ENCODE results near the gene PSMF1. TPM values are rescaled to one million over a fixed set of nuclear protein-coding genes. Genes with fewer than 3 reads are reported as not detected.

Gene PSMF1
- total RNA-seq, 1 donor from 2014 or later: 46.8 TPM

- DNase-seq (ENCODE audit: low spot score in 2 of 2): no peak
- Histone ChIP-seq H3K4me3 (no peak overlapping the region), H3K36me3 (no peaks in the 10 kb centered on the region), H3K27ac (no peak overlapping the region), H3K27me3 (no peaks in the 10 kb centered on the region), H3K4me1 (no peaks in the 10 kb centered on the region), H3K9me3 (peaks cover 4 to 30% of the 10 kb centered on the region in 2 donors)
- no peak for TF ChIP-seq CTCF (IDR thresholded peaks at IDR 0.05)
- intact Hi-C loops (cut with DNase I): no loop called here
Observed at GRCh38 chr20:1102016-1102415, 16.4 kb upstream of the PSMF1 start.

GRCh38 chr20:1103751-1104150 is 14.7 kb upstream of the PSMF1 start:
- TF ChIP-seq CTCF (IDR thresholded peaks at IDR 0.05): no peak
- no peak for DNase-seq (ENCODE audit: low spot score in 2 of 2)
- Histone ChIP-seq H3K4me3 (no peak overlapping the region), H3K27ac (no peak overlapping the region), H3K9me3 (peaks cover 4 to 24% of the 10 kb centered on the region in 2 donors), H3K4me1 (no peaks in the 10 kb centered on the region), H3K36me3 (no peaks in the 10 kb centered on the region), H3K27me3 (no peaks in the 10 kb centered on the region)
- intact Hi-C loops (cut with DNase I): no loop called here

GRCh38 chr20:1105599-1106194 is 12.7 kb upstream of the PSMF1 start:
- intact Hi-C loops (cut with DNase I): no loop called here
- peaks cover 4 to 19% of the 10 kb centered on the region in 2 donors for H3K9me3 ChIP-seq
- no peak for TF ChIP-seq CTCF (IDR thresholded peaks at IDR 0.05)

GRCh38 chr20:1107176-1107575 is 11.2 kb upstream of the PSMF1 start:
- no peak for DNase-seq (ENCODE audit: low spot score in 2 of 2)
- Histone ChIP-seq H3K9me3 (peaks cover 2 to 10% of the 10 kb centered on the region in 2 donors), H3K4me3 (no peak overlapping the region), H3K4me1 (no peaks in the 10 kb centered on the region), H3K27ac (no peak overlapping the region), H3K27me3 (no peaks in the 10 kb centered on the region), H3K36me3 (no peaks in the 10 kb centered on the region)
- intact Hi-C loops (cut with DNase I): no loop called here
- no peak for TF ChIP-seq CTCF (IDR thresholded peaks at IDR 0.05)

More at GRCh38 chr20:1105599-1106194, 12.7 kb upstream of the PSMF1 start:
- Histone ChIP-seq H3K36me3 (no peaks in the 10 kb centered on the region), H3K4me3 (no peak overlapping the region), H3K27me3 (no peaks in the 10 kb centered on the region), H3K27ac (no peak overlapping the region), H3K4me1 (no peaks in the 10 kb centered on the region)
- no peak for DNase-seq (ENCODE audit: low spot score in 2 of 2)

- TF ChIP-seq CTCF (IDR thresholded peaks at IDR 0.05): peak; percentile 23 to 62 (median 42)
- H3K27me3 ChIP-seq: no peaks in the 10 kb centered on the region
- H3K4me1 ChIP-seq: no peaks in the 10 kb centered on the region
- no peak overlapping the region for H3K4me3 ChIP-seq
- intact Hi-C loops (cut with DNase I): loop anchor here (1.0 kb wide), 1 partner anchor 292 kb away; no protein-coding TSS in a partner anchor
- no peaks in the 10 kb centered on the region for H3K9me3 ChIP-seq
- H3K27ac ChIP-seq: no peak overlapping the region
- no peaks in the 10 kb centered on the region for H3K36me3 ChIP-seq
- DNase-seq (ENCODE audit: low spot score in 2 of 2): peak in 1 of 2 donors; percentile 71
Observed at GRCh38 chr20:1108437-1108920, 9.9 kb upstream of the PSMF1 start.
